Suprapubic skin (tissue), 3 donors: ENCODE data around the gene EMC8.

Experiments
- CTCF ChIP-seq, 2 donors: fragments of 200-600 bp in 1 of 2; fragments of 450-650 bp in 1 of 2; sonication (generic) in 1 of 2; IDR thresholded peaks; one replicate each; pipeline ENCODE4 v1.5.1; 2016 to 2019; ENCODE audit warnings: antibody characterized with exemption in 2 of 2, mild to moderate bottlenecking in 1 of 2, moderate library complexity in 1 of 2
- EP300 ChIP-seq: sonication (generic); formaldehyde crosslinking; IDR thresholded peaks from one replicate; pipeline ENCODE4 v1.6.1; 2017; ENCODE audit warnings: antibody characterized with exemption
- POLR2A ChIP-seq, 2 donors: fragments of 450-650 bp; IDR thresholded peaks; one replicate each; pipeline ENCODE4 v1.6.1; 2017; ENCODE audit warnings: antibody characterized with exemption in 2 of 2, mild to moderate bottlenecking in 2 of 2, moderate library complexity in 2 of 2

- no peak for TF ChIP-seq CTCF (IDR thresholded peaks at IDR 0.05)
- no peak for TF ChIP-seq POLR2A (IDR thresholded peaks at IDR 0.05)
- no peak for TF ChIP-seq EP300
Measured at GRCh38 chr16:85788819-85789218, 10.5 kb downstream of the EMC8 start.
